HG02571 (cell line): ENCODE measurements around the gene EEA1.
"Not testable (repeated sequence)": the region's sequence is repeated elsewhere in the genome, so short reads cannot be mapped to it uniquely, and the experiment has no call there.

Source experiments
- ATAC-seq: cut with Tn5 transposase; IDR thresholded peaks from one replicate; pipeline ENCODE4 v1.9.1; 2021; ENCODE audit warnings: mild to moderate bottlenecking, moderate library complexity; ENCODE audit not compliant: unreplicated experiment

EEA1 gene

GRCh38 chr12:92928962-92929915 lies at the start of gene EEA1:
TSS of gene EEA1 (minus strand) at chr12:92929295. CDS start at chr12:92929066, 229 bp downstream.
- peak; percentile 88 for ATAC-seq

- no peak for ATAC-seq
Observed at GRCh38 chr12:92978607-92979006, 49.5 kb upstream of the EEA1 start.

GRCh38 chr12:92977326-92977725 lies 48.2 kb upstream of the EEA1 start:
- ATAC-seq, result no peak

- no peak for ATAC-seq
Observed at GRCh38 chr12:92974759-92975158, 45.7 kb upstream of the EEA1 start.

- ATAC-seq, result peak; percentile 43
Observed at GRCh38 chr12:92973614-92974013, 44.5 kb upstream of the EEA1 start.

- ATAC-seq, result no peak
Observed at GRCh38 chr12:92971859-92972524, 42.9 kb upstream of the EEA1 start.

- no peak for ATAC-seq
Observed at GRCh38 chr12:92968176-92968813, 39.2 kb upstream of the EEA1 start.

GRCh38 chr12:92964378-92964777 lies 35.3 kb upstream of the EEA1 start:
- not testable (repeated sequence) for ATAC-seq

- ATAC-seq, result no peak
Observed at GRCh38 chr12:92961949-92962348, 32.9 kb upstream of the EEA1 start.

GRCh38 chr12:92955997-92956663 lies 27.0 kb upstream of the EEA1 start:
- no peak for ATAC-seq

GRCh38 chr12:92953747-92954146 lies 24.7 kb upstream of the EEA1 start:
- ATAC-seq, result no peak

GRCh38 chr12:92952394-92952793 lies 23.3 kb upstream of the EEA1 start:
- no peak for ATAC-seq

GRCh38 chr12:92951006-92951405 lies 21.9 kb upstream of the EEA1 start:
- ATAC-seq, result no peak

GRCh38 chr12:92950011-92950410 lies 20.9 kb upstream of the EEA1 start:
- no peak for ATAC-seq

- ATAC-seq, result no peak
Observed at GRCh38 chr12:92949466-92949865, 20.4 kb upstream of the EEA1 start.

GRCh38 chr12:92947589-92948215 lies 18.6 kb upstream of the EEA1 start:
- no peak for ATAC-seq

- ATAC-seq, result no peak
Observed at GRCh38 chr12:92945659-92946220, 16.6 kb upstream of the EEA1 start.

GRCh38 chr12:92943482-92944250 lies 14.6 kb upstream of the EEA1 start:
- ATAC-seq, result no peak

- ATAC-seq, result no peak
Observed at GRCh38 chr12:92942905-92943304, 13.8 kb upstream of the EEA1 start.
